Natural killer cell (primary cell): ENCODE data around the gene SFMBT1. TPM values are rescaled to one million over a fixed set of nuclear protein-coding genes. Genes with fewer than 3 reads are reported as not detected.

ENCODE experiments used
- ATAC-seq, 3 donors: fragments of 150-1000 bp in 2 of 3; fragments of 200-7000 bp in 1 of 3; cut with Tn5 transposase; 1 replicate in 1 of 3; 2 replicates in 2 of 3; pipeline ENCODE4 v1.10.0; 2021; ENCODE audit warnings: mild to moderate bottlenecking in 2 of 3, moderate library complexity in 2 of 3
- DNase-seq, 2 donors: peaks; one replicate each; pipeline versions ENCODE4 v3.0.0 to v3.0.0-alpha.2; 2013 to 2021; ENCODE audit warnings: mixed read lengths in 1 of 2
- H3K27ac ChIP-seq: one replicate; pipeline ENCODE4 v1.5.1; 2013; ENCODE audit warnings: mild to moderate bottlenecking, low read length
- H3K27me3 ChIP-seq: one replicate; pipeline ENCODE4 v1.6.1; 2013; ENCODE audit warnings: low read length; ENCODE audit not compliant: control insufficient read depth, insufficient read depth
- H3K36me3 ChIP-seq: one replicate; pipeline ENCODE4 v1.6.1; 2013; ENCODE audit warnings: low read length; ENCODE audit not compliant: control insufficient read depth, insufficient read depth
- H3K4me1 ChIP-seq: one replicate; pipeline ENCODE4 v1.6.1; 2013; ENCODE audit warnings: low read length; ENCODE audit not compliant: control insufficient read depth, insufficient read depth
- H3K4me3 ChIP-seq: one replicate; pipeline ENCODE4 v1.5.1; 2013; ENCODE audit warnings: low read length
- H3K9me3 ChIP-seq: one replicate; pipeline ENCODE4 v1.6.1; 2013; ENCODE audit warnings: low read length; ENCODE audit not compliant: control insufficient read depth, insufficient read depth
- H3K27ac Mint-ChIP-seq, 2 donors: one replicate each; pipeline ENCODE4 v1.8.0; 2022; ENCODE audit warnings: mild to moderate bottlenecking in 2 of 2, mixed read lengths in 2 of 2, moderate library complexity in 1 of 2
- H3K27me3 Mint-ChIP-seq, 2 donors: one replicate each; pipeline ENCODE4 v1.8.0; 2022; ENCODE audit warnings: low read depth in 2 of 2, mixed read lengths in 2 of 2
- H3K36me3 Mint-ChIP-seq: one replicate; pipeline ENCODE4 v1.8.0; 2022; ENCODE audit warnings: mixed read lengths
- H3K4me1 Mint-ChIP-seq, 2 donors: one replicate each; pipeline ENCODE4 v1.8.0; 2022; ENCODE audit warnings: mixed read lengths in 2 of 2
- H3K4me3 Mint-ChIP-seq: one replicate; pipeline ENCODE4 v1.8.0; 2022; ENCODE audit warnings: mild to moderate bottlenecking, moderate library complexity, mixed read lengths
- H3K9me3 Mint-ChIP-seq, 2 donors: one replicate each; pipeline ENCODE4 v1.8.0; 2022; ENCODE audit warnings: mixed read lengths in 2 of 2
- WGBS: methylation state at CpG from one replicate; pipeline ENCODE4 v1.1.7; 2013; ENCODE audit warnings: missing lambda C conversion rate; ENCODE audit not compliant: insufficient coverage; 5-methylcytosine and 5-hydroxymethylcytosine counted together
- intact Hi-C: fragments of 100-400 bp; cut with micrococcal nuclease; formaldehyde crosslinking; loops from one replicate; pipeline ENCODE4 v1.14.2; 2022
- total RNA-seq, 4 donors: library from RNA; stranded (reverse); fragments of 120-200 nt in 1 of 4; gene quantifications; one replicate each; pipeline versions ENCODE4 v1.2.3 to v1.2.4, GENCODE V29; 2013 to 2022
- TF ChIP-seq, protein P1 (sequence below): fragments of 200-600 bp; IDR thresholded peaks from one replicate; pipeline ENCODE4 v1.8.0; 2022; ENCODE audit warnings: antibody characterized with exemption

Gene SFMBT1
- total RNA-seq, 3 donors from 2014 or later (not counting 1 experiment from before 2014, with no cell fraction given) = 20.2 to 22.3 (median 22.2) TPM

DNA sequence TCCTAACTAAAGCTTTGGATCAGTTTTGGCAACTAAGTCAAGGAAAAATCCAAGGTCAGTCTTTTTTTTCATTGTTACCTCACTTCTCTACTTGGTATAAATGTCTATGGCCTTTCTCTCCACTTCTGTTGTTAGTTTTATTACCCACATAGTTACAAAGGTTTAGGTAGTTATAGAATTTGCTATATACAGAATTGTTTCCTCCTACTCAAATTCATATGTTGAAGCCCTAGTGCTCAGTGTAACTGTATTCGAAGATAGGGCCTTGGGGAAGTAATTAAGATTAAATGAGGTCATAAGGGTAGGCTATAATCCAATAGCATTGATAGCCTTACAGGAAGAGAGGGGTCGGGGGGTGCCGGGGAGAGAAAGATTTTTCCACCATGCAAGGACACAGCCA, 128.8 kb downstream of the SFMBT1 start:
- Histone ChIP-seq H3K4me3 (no peak overlapping the region), H3K9me3 (no peaks in the 10 kb centered on the region), H3K4me1 (no peaks in the 10 kb centered on the region), H3K27ac (no peak overlapping the region), H3K27me3 (no peaks in the 10 kb centered on the region), H3K36me3 (peaks cover 57% of the 10 kb centered on the region)
- Mint-ChIP-seq H3K27me3 (no peaks in the 10 kb centered on the region), H3K4me3 (no peak overlapping the region), H3K9me3 (no peaks in the 10 kb centered on the region), H3K27ac (no peak overlapping the region), H3K36me3 (peaks cover 9% of the 10 kb centered on the region), H3K4me1 (no peaks in the 10 kb centered on the region)
- TF ChIP-seq, protein P1, sequence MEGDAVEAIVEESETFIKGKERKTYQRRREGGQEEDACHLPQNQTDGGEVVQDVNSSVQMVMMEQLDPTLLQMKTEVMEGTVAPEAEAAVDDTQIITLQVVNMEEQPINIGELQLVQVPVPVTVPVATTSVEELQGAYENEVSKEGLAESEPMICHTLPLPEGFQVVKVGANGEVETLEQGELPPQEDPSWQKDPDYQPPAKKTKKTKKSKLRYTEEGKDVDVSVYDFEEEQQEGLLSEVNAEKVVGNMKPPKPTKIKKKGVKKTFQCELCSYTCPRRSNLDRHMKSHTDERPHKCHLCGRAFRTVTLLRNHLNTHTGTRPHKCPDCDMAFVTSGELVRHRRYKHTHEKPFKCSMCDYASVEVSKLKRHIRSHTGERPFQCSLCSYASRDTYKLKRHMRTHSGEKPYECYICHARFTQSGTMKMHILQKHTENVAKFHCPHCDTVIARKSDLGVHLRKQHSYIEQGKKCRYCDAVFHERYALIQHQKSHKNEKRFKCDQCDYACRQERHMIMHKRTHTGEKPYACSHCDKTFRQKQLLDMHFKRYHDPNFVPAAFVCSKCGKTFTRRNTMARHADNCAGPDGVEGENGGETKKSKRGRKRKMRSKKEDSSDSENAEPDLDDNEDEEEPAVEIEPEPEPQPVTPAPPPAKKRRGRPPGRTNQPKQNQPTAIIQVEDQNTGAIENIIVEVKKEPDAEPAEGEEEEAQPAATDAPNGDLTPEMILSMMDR = no peak
- WGBS = 100% methylated on average over 3 of the region's 3 CpGs
- no peak for ATAC-seq
- DNase-seq = no peak
- intact Hi-C loops = no loop called here

DNA sequence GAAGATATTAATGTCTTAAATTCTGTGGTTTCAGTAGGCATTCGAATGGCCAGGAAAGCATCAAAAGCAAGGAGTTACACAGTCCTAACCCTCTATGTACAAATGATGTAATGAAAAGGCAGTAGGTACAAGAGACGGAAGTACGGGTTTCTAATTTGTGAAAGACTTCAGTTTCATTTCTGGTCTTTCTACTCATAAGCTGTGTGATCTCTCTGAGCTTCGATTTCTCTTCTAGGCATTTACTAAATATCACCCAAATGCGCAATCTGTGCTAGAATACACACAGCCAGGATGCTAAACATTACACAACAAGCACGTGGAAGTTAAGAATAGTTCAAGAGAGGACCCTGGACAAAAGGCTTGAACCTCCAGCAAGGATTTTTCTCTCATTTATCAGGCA, 130.6 kb downstream of the SFMBT1 start:
- Histone ChIP-seq H3K27me3 (no peaks in the 10 kb centered on the region), H3K4me3 (no peak overlapping the region), H3K36me3 (peaks cover 49% of the 10 kb centered on the region), H3K9me3 (no peaks in the 10 kb centered on the region), H3K27ac (no peak overlapping the region), H3K4me1 (no peaks in the 10 kb centered on the region)
- H3K27me3 Mint-ChIP-seq = no peaks in the 10 kb centered on the region
- no peak overlapping the region for H3K4me3 Mint-ChIP-seq
- H3K4me1 Mint-ChIP-seq = no peaks in the 10 kb centered on the region
- intact Hi-C loops = no loop called here
- H3K36me3 Mint-ChIP-seq = peaks cover 9% of the 10 kb centered on the region
- TF ChIP-seq, protein P1 = no peak
- no peak for ATAC-seq
- H3K9me3 Mint-ChIP-seq = no peaks in the 10 kb centered on the region
- 97% methylated on average over 5 of the region's 6 CpGs for WGBS
- no peak overlapping the region for H3K27ac Mint-ChIP-seq
- DNase-seq = no peak

DNA sequence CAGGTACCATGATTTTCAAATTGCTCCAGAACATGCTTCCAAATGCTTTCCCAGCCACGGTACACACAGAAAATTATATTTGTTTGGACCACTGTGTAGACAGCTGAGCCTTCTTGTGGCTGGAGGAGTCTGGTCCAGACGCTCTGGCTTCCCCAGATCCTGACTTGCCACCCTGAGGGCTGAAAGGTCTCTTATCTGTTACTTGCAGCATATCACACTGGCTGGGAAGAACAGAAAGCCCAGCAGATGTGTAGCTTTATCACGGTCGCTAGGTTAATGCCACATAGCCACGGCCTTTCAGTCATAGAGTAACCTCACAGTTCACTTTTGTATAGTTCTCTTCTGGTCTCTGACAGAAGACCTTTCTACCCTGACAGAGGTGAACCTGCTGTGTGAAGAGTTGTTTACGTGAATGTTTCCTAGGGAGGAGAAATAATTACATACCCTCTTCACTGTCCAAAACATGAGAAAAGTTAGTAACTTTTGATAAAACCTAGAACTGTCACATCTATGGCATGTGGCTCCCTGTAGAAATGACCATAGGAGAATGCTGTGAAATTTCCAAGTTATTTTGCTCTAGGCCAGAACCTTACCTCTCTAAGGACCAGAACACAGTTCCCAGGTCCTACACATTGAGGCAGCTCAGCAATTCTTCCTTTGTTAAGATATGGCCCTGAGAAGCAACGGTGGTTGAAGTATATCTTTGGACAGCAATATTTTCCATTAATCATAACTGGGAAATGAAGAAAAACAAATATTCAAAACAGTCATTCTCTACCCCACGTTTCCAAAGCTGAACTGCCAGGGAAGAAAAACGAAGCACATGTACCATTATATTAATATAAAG, 132.8 kb downstream of the SFMBT1 start:
- Histone ChIP-seq H3K4me3 (no peak overlapping the region), H3K27me3 (no peaks in the 10 kb centered on the region), H3K36me3 (peaks cover 39% of the 10 kb centered on the region), H3K9me3 (no peaks in the 10 kb centered on the region), H3K4me1 (no peaks in the 10 kb centered on the region), H3K27ac (no peak overlapping the region)
- intact Hi-C loops = no loop called here
- ATAC-seq = no peak
- H3K36me3 Mint-ChIP-seq = no peaks in the 10 kb centered on the region
- no peaks in the 10 kb centered on the region for H3K27me3 Mint-ChIP-seq
- TF ChIP-seq, protein P1 = no peak
- WGBS = 85% methylated on average over 5 of the region's 9 CpGs
- DNase-seq = no peak
- no peaks in the 10 kb centered on the region for H3K9me3 Mint-ChIP-seq
- no peak overlapping the region for H3K4me3 Mint-ChIP-seq
- no peaks in the 10 kb centered on the region for H3K4me1 Mint-ChIP-seq
- no peak overlapping the region for H3K27ac Mint-ChIP-seq

DNA sequence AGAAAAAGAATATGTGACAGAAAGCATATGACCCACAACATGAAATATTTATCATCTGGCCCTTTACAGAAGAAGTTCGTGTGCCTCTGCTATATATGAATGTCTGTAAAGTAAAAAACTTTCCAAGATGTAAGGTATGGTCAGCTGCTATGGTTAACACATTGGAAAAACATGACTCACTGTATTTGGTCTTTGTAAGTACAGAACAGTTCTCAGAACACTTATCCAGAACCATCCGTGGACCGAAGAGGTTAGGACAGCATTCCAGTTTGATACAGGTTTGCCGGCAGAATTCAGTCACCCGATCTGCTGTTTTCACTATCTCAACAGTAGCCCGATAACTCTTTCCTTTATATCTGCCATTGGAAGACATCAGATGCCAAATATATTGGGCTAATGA, 135.1 kb downstream of the SFMBT1 start:
- no peaks in the 10 kb centered on the region for H3K9me3 Mint-ChIP-seq
- H3K9me3 ChIP-seq = no peaks in the 10 kb centered on the region
- no peak overlapping the region for H3K4me3 Mint-ChIP-seq
- no peak overlapping the region for H3K27ac ChIP-seq
- H3K4me1 ChIP-seq = no peaks in the 10 kb centered on the region
- no peaks in the 10 kb centered on the region for H3K27me3 Mint-ChIP-seq
- ATAC-seq (no peak), DNase-seq (no peak)
- H3K36me3 Mint-ChIP-seq = peaks cover 3% of the 10 kb centered on the region
- WGBS = 96% methylated on average over 5 of the region's 6 CpGs
- no peak overlapping the region for H3K4me3 ChIP-seq
- intact Hi-C loops = no loop called here
- H3K27ac Mint-ChIP-seq = no peak overlapping the region
- H3K4me1 Mint-ChIP-seq = no peaks in the 10 kb centered on the region
- peaks cover 47% of the 10 kb centered on the region for H3K36me3 ChIP-seq
- no peaks in the 10 kb centered on the region for H3K27me3 ChIP-seq
- TF ChIP-seq, protein P1 = no peak
